Fibroblast of lung (primary cell): ENCODE results near the gene FAM193A.
"Not testable (repeated sequence)": the region's sequence is repeated elsewhere in the genome, so short reads cannot be mapped to it uniquely, and the experiment has no call there.

Experiments used
- CTCF ChIP-seq, 2 donors: IDR thresholded peaks in 1 of 2; conservative IDR thresholded peaks in 1 of 2; 1 replicate in 1 of 2; 2 replicates in 1 of 2; pipeline ENCODE4 v1.5.1; 2011 to 2012; ENCODE audit warnings: low read length in 2 of 2, control low read depth in 1 of 2, inconsistent platforms in 1 of 2, low read depth in 1 of 2, mild to moderate bottlenecking in 1 of 2
- EZH2 ChIP-seq: IDR thresholded peaks from 2 replicates; pipeline ENCODE4 v1.5.1; 2012; ENCODE audit warnings: low read length, control low read depth, mild to moderate bottlenecking; ENCODE audit errors: missing control alignments

GRCh38 chr4:2780643-2781042 is 244.2 kb downstream of the FAM193A start:
- TF ChIP-seq CTCF (conservative IDR thresholded peaks at IDR 0.05 in 1 of 2, IDR thresholded peaks at IDR 0.05 in 1 of 2; ENCODE audit: low read depth in 1 of 2, low read length in 2 of 2); EZH2: not testable (repeated sequence)
